Measurements from ENCODE around the gene CLDN24. TPM values are rescaled to one million over a fixed set of nuclear protein-coding genes. Genes with fewer than 3 reads are reported as not detected.

CLDN24 gene
- total and polyA plus RNA-seq, 2 experiments from 2014 or later = not detected

- no peak for TF ChIP-seq CTCF (IDR thresholded peaks at IDR 0.05; ENCODE audit: low read depth, low read length)
- DNase-seq (ENCODE audit: low read depth in 1 of 2, low spot score in 1 of 2) = no peak
- H3K4me1 ChIP-seq (ENCODE audit: low read depth) = no peaks in the 10 kb centered on the region
- no peaks in the 10 kb centered on the region for H3K9me3 ChIP-seq (ENCODE audit: low read depth)
- H3K27ac ChIP-seq = no peak overlapping the region
- H3K4me3 ChIP-seq = no peak overlapping the region
- H3K36me3 ChIP-seq = peaks cover 6% of the 10 kb centered on the region
- H3K27me3 ChIP-seq = no peaks in the 10 kb centered on the region
Measured at GRCh38 chr4:183312841-183313240, 9.4 kb downstream of the CLDN24 start.

- DNase-seq (ENCODE audit: low read depth in 1 of 2, low spot score in 1 of 2) = no peak
- no peak overlapping the region for H3K4me3 ChIP-seq
- H3K27me3 ChIP-seq = no peaks in the 10 kb centered on the region
- H3K4me1 ChIP-seq (ENCODE audit: low read depth) = no peaks in the 10 kb centered on the region
- H3K9me3 ChIP-seq (ENCODE audit: low read depth) = no peaks in the 10 kb centered on the region
- TF ChIP-seq CTCF (IDR thresholded peaks at IDR 0.05; ENCODE audit: low read depth, low read length) = no peak
- no peak overlapping the region for H3K27ac ChIP-seq
- H3K36me3 ChIP-seq = no peaks in the 10 kb centered on the region
Measured at GRCh38 chr4:183306811-183307210, 15.4 kb downstream of the CLDN24 start.

- Histone ChIP-seq H3K27ac (no peak overlapping the region), H3K27me3 (no peaks in the 10 kb centered on the region), H3K9me3 (ENCODE audit: low read depth) (no peaks in the 10 kb centered on the region), H3K4me3 (no peak overlapping the region), H3K4me1 (ENCODE audit: low read depth) (no peaks in the 10 kb centered on the region), H3K36me3 (no peaks in the 10 kb centered on the region)
- no peak for TF ChIP-seq CTCF (IDR thresholded peaks at IDR 0.05; ENCODE audit: low read depth, low read length)
- DNase-seq (ENCODE audit: low read depth in 1 of 2, low spot score in 1 of 2) = no peak
Measured at GRCh38 chr4:183304538-183304937, 17.7 kb downstream of the CLDN24 start.

DNA sequence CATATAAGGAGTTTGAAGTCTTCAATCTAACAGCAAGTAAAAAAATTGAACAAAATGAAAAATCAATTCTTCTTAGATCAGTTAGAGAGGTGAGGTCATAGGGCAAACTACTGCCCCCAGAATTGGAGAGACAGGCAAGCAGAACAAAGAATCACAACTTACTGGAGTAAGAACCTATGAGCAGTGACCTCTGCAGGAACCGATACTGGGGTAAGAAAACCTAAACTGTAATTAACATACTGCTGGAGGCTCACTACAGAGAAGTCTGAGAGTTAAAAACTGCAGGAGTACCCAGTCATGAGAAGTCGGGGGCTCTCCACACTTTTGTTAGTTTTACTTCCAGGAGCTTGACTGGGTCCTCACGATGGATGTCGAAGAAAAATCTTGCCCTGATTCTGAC lies 18.2 kb downstream of the CLDN24 start:
- no peak for TF ChIP-seq CTCF (IDR thresholded peaks at IDR 0.05; ENCODE audit: low read depth, low read length)
- Histone ChIP-seq H3K9me3 (ENCODE audit: low read depth) (no peaks in the 10 kb centered on the region), H3K4me1 (ENCODE audit: low read depth) (no peaks in the 10 kb centered on the region), H3K4me3 (no peak overlapping the region), H3K27me3 (no peaks in the 10 kb centered on the region), H3K36me3 (no peaks in the 10 kb centered on the region), H3K27ac (no peak overlapping the region)
- DNase-seq (ENCODE audit: low read depth in 1 of 2, low spot score in 1 of 2) = no peak

- no peak for DNase-seq (ENCODE audit: low read depth in 1 of 2, low spot score in 1 of 2)
- no peaks in the 10 kb centered on the region for H3K27me3 ChIP-seq
- no peaks in the 10 kb centered on the region for H3K9me3 ChIP-seq (ENCODE audit: low read depth)
- H3K27ac ChIP-seq = no peak overlapping the region
- H3K4me1 ChIP-seq (ENCODE audit: low read depth) = no peaks in the 10 kb centered on the region
- TF ChIP-seq CTCF (IDR thresholded peaks at IDR 0.05; ENCODE audit: low read depth, low read length) = no peak
- H3K4me3 ChIP-seq = no peak overlapping the region
- no peaks in the 10 kb centered on the region for H3K36me3 ChIP-seq
Measured at GRCh38 chr4:183303301-183303700, 18.9 kb downstream of the CLDN24 start.

GRCh38 chr4:183300655-183301054 lies 21.6 kb downstream of the CLDN24 start:
- Histone ChIP-seq H3K4me1 (ENCODE audit: low read depth) (no peaks in the 10 kb centered on the region), H3K4me3 (no peak overlapping the region), H3K36me3 (no peaks in the 10 kb centered on the region), H3K27ac (no peak overlapping the region), H3K27me3 (no peaks in the 10 kb centered on the region), H3K9me3 (ENCODE audit: low read depth) (no peaks in the 10 kb centered on the region)
- TF ChIP-seq CTCF (IDR thresholded peaks at IDR 0.05; ENCODE audit: low read depth, low read length) = no peak
- no peak for DNase-seq (ENCODE audit: low read depth in 1 of 2, low spot score in 1 of 2)
